Naive thymus-derived CD8-positive, alpha-beta T cell (primary cell): ENCODE data around the gene PACS2. TPM values are rescaled to one million over a fixed set of nuclear protein-coding genes. Genes with fewer than 3 reads are reported as not detected.
"Not testable (repeated sequence)": the region's sequence is repeated elsewhere in the genome, so short reads cannot be mapped to it uniquely, and the experiment has no call there.

Source experiments
- ATAC-seq, 2 donors: fragments of 150-1000 bp; cut with Tn5 transposase in 1 of 2; sonication (Bioruptor Pico), chemical (Tn5 transposase) in 1 of 2; 1 replicate in 1 of 2; 2 replicates in 1 of 2; pipeline ENCODE4 v1.10.0; 2021; ENCODE audit warnings: mild to moderate bottlenecking in 2 of 2, moderate library complexity in 2 of 2
- POLR2A ChIA-PET: fragments of 350-600 bp; sonication (Branson Sonifier 250); formaldehyde crosslinking; loops from one replicate; lab custom pipeline; 2021; ENCODE audit warnings: antibody characterized with exemption; lab: Charles Lee
- DNase-seq, 10 donors: peaks; one replicate each; pipeline versions ENCODE4 v3.0.0 to v3.0.0-alpha.2; 2020 to 2022
- H3K27ac Mint-ChIP-seq, 10 donors: one replicate each; pipeline ENCODE4 v1.8.0; 2020 to 2022; ENCODE audit warnings: mild to moderate bottlenecking in 10 of 10, mixed read lengths in 10 of 10, moderate library complexity in 4 of 10, inconsistent platforms in 1 of 10
- H3K27me3 Mint-ChIP-seq, 5 donors: one replicate each; pipeline ENCODE4 v1.8.0; 2021 to 2022; ENCODE audit warnings: mixed read lengths in 5 of 5
- H3K36me3 Mint-ChIP-seq, 3 donors: one replicate each; pipeline ENCODE4 v1.8.0; 2020 to 2022; ENCODE audit warnings: mixed read lengths in 3 of 3, mild to moderate bottlenecking in 2 of 3, inconsistent platforms in 1 of 3
- H3K4me1 Mint-ChIP-seq, 4 donors: one replicate each; pipeline ENCODE4 v1.8.0; 2021 to 2022; ENCODE audit warnings: mixed read lengths in 4 of 4
- H3K4me3 Mint-ChIP-seq, 10 donors: one replicate each; pipeline ENCODE4 v1.8.0; 2020 to 2022; ENCODE audit warnings: mild to moderate bottlenecking in 10 of 10, mixed read lengths in 10 of 10, moderate library complexity in 6 of 10, inconsistent platforms in 1 of 10
- H3K9me3 Mint-ChIP-seq, 9 donors: one replicate each; pipeline ENCODE4 v1.8.0; 2020 to 2022; ENCODE audit warnings: mixed read lengths in 9 of 9, mild to moderate bottlenecking in 3 of 9, inconsistent platforms in 1 of 9, moderate library complexity in 1 of 9
- polyA plus RNA-seq, 3 donors: library from polyadenylated mRNA; unstranded; fragments of 300-500 nt; fragmentation: Illumina TruSeq; gene quantifications; one replicate each; pipeline ENCODE4 v1.2.3, GENCODE V29; 2021
- total RNA-seq, 8 experiments: library from RNA in 2 of 8; stranded (reverse) in 2 of 8; gene quantifications; one replicate each; pipeline ENCODE4 v1.2.3 and lab custom pipeline; 2021 to 2026

PACS2 gene
- total and polyA plus RNA-seq, 5 experiments from 2014 or later: 1.7 to 82.1 (median 6.1) TPM

DNA sequence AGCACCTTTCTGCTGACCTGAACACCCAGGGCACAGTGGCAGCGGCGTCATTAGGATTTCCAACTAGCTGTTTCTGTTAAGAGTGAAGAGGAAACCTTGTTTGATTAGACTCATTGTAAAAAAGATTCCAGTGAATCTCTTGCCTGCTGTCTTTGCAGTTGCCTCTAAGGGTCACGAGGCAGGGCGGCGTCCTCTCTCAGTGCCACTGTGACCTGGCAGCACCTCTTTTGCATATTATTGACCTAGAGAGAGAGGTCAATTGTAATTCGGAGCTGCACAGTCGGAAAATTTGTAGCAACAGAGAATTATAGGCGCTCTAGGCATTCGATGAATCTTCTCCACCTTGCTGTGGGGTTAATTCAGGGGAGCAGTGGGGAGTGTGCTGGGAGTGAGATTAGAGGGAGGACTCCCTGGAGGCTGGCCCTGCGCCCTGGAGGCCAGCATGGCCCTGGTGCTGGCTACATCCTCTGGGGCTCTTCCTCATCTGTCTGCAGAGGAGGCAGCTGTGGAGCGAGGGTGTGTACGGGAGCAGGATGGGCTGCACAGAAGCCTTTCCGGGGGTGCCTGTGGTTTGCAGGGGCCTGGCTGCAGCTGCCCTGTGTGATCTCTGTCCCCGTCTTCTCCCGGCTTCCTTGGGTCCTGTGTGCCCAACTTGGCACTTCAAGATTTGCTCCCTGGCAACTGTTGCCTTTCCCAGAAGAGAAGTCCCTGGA is 14.3 kb downstream of the PACS2 start:
- H3K27me3 Mint-ChIP-seq: no peaks in the 10 kb centered on the region
- POLR2A ChIA-PET: no interaction called here
- peaks cover 19 to 51% (median 34%) of the 10 kb centered on the region in 4 donors for H3K4me1 Mint-ChIP-seq
- DNase-seq (no peak), ATAC-seq (no peak)
- H3K9me3 Mint-ChIP-seq: peaks cover 0 to 1% (median 0%) of the 10 kb centered on the region in 9 donors
- peaks cover 0 to 4% (median 0%) of the 10 kb centered on the region in 3 donors for H3K36me3 Mint-ChIP-seq
- peak overlapping the region in 3 of 10 donors; percentile 55 to 72 (median 69) for H3K27ac Mint-ChIP-seq
- H3K4me3 Mint-ChIP-seq: peak overlapping the region in 4 of 10 donors; percentile 11 to 60 (median 39)

DNA sequence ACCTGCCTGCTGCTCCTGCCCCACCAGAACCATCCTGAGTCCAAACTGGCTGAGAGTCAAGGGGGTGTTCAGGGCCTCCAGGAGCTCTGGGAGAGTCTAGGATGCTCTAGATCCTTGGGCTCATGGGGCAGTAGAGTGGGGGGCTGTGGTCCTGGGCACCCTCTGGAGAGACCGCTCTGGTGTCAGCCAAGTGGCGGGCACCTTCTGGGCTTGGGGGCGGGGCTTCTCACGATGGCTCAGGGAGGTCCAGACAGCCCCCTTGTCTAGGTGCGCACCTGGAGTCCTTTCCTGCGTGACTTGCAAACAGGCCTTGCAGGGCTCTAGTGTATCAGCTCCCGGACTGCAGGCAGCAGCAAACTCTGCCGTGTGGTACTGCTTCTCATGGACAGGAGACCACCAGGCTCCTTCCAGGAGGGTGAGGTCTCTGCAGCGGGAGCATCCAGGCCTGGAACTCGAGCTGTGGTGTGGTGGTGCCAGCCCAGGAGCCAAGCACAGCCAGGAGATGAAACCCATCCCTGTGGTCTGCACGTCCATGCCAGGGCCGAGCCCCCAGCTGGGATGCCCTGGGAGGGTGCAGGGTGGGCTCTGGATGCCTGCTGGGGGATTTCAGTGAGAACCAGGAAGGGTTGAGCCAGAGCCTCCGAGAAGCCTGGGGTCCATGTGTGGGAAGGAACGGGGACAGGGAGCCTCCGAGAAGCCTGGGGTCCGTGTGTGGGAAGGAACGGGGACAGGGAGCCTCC is 15.0 kb downstream of the PACS2 start:
- Mint-ChIP-seq H3K27ac (peak overlapping the region in 3 of 10 donors; percentile 69 to 74 (median 72)), H3K27me3 (no peaks in the 10 kb centered on the region), H3K4me3 (peak overlapping the region in 2 of 10 donors; percentile 15 to 48), H3K9me3 (peaks cover 0 to 1% (median 0%) of the 10 kb centered on the region in 9 donors), H3K4me1 (peaks cover 16 to 47% (median 34%) of the 10 kb centered on the region in 4 donors), H3K36me3 (peaks cover 0 to 4% (median 0%) of the 10 kb centered on the region in 3 donors)
- DNase-seq (no peak), ATAC-seq (no peak)
- POLR2A ChIA-PET: no interaction called here

DNA sequence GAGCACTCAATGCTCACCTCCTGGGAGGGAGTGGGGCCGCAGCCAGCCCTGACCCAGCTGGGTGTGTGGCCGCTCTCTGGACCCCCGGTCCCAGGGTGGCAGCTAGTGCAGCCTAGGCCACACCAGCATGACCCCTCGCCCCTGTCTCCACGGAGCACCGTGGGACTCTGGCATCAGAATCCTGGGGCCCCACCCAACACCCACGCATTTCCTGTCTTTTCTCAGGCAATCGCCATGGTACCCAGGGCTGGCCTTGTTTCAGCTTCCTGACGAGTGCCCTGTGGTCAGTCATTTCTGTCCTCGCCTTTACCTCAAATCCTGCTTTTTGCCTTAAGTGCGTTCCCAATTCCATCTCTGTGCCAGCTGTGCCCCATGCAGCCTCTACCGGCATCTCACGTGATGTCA is 15.9 kb downstream of the PACS2 start:
- no peak for DNase-seq
- H3K27ac Mint-ChIP-seq: peak overlapping the region in 1 of 10 donors; percentile 14
- ATAC-seq: peak in 1 of 2 donors; percentile 36
- peaks cover 0 to 1% (median 0%) of the 10 kb centered on the region in 9 donors for H3K9me3 Mint-ChIP-seq
- POLR2A ChIA-PET: no interaction called here
- no peaks in the 10 kb centered on the region for H3K27me3 Mint-ChIP-seq
- peaks cover 0 to 4% (median 0%) of the 10 kb centered on the region in 3 donors for H3K36me3 Mint-ChIP-seq
- H3K4me3 Mint-ChIP-seq: peak overlapping the region in 4 of 10 donors; percentile 14 to 62 (median 38)
- H3K4me1 Mint-ChIP-seq: peaks cover 16 to 47% (median 34%) of the 10 kb centered on the region in 4 donors

GRCh38 chr14:105331575-105332349 is 17.2 kb downstream of the PACS2 start:
- POLR2A ChIA-PET: no interaction called here
- peak overlapping the region; percentile 2 to 65 (median 6) for H3K27ac Mint-ChIP-seq
- no peaks in the 10 kb centered on the region for H3K27me3 Mint-ChIP-seq
- H3K9me3 Mint-ChIP-seq: peaks cover 0 to 1% (median 0%) of the 10 kb centered on the region in 9 donors
- H3K36me3 Mint-ChIP-seq: peaks cover 0 to 8% (median 0%) of the 10 kb centered on the region in 3 donors
- peaks cover 16 to 45% (median 34%) of the 10 kb centered on the region in 4 donors for H3K4me1 Mint-ChIP-seq
- H3K4me3 Mint-ChIP-seq: peak overlapping the region in 8 of 10 donors; percentile 4 to 59 (median 41)
- DNase-seq (peak in 2 of 10 donors; percentile 33 to 35), ATAC-seq (peak; percentile 49 to 73)

GRCh38 chr14:105332350-105332874 is 17.9 kb downstream of the PACS2 start:
- no peak for ATAC-seq
- Mint-ChIP-seq H3K4me1 (peaks cover 16 to 44% (median 34%) of the 10 kb centered on the region in 4 donors), H3K4me3 (peak overlapping the region in 2 of 10 donors; percentile 15 to 45), H3K27me3 (no peaks in the 10 kb centered on the region), H3K27ac (peak overlapping the region in 5 of 10 donors; percentile 4 to 29 (median 21)), H3K36me3 (peaks cover 0 to 6% (median 0%) of the 10 kb centered on the region in 3 donors), H3K9me3 (peaks cover 0 to 1% (median 0%) of the 10 kb centered on the region in 9 donors)
- POLR2A ChIA-PET: no interaction called here
- no peak for DNase-seq

DNA sequence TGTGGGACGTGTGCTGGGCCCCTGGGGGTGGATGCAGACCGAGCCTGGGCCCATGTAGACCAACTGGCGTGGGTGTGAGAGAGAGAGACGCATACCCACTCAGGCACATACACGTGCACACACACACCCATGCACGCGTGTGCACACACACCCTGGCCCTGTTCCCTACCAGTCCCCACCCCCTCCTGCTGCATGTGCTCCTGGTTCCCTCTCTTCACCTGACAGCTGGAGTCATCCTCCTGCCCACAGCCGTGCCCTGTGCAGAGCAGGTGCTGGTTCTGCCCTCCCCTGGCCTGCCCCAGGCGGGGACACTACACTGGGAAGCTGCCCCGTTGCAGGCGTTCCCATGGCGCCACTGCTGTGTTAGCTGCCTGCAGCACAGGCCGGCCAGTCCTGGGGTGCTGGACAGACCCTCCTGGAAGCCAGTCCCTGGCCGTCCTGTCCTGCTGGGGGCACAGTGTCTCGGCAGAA is 18.5 kb downstream of the PACS2 start:
- H3K9me3 Mint-ChIP-seq: peaks cover 0 to 1% (median 0%) of the 10 kb centered on the region in 9 donors
- no peaks in the 10 kb centered on the region for H3K27me3 Mint-ChIP-seq
- peak overlapping the region in 1 of 10 donors; percentile 6 for H3K4me3 Mint-ChIP-seq
- POLR2A ChIA-PET: no interaction called here
- ATAC-seq (no peak), DNase-seq (peak in 1 of 10 donors; percentile 44)
- H3K27ac Mint-ChIP-seq: peak overlapping the region in 2 of 10 donors; percentile 28 to 67
- peaks cover 16 to 44% (median 34%) of the 10 kb centered on the region in 4 donors for H3K4me1 Mint-ChIP-seq
- peaks cover 0 to 6% (median 0%) of the 10 kb centered on the region in 3 donors for H3K36me3 Mint-ChIP-seq

- no peak for ATAC-seq
- H3K36me3 Mint-ChIP-seq: peaks cover 0 to 4% (median 0%) of the 10 kb centered on the region in 3 donors
- peaks cover 0 to 1% (median 0%) of the 10 kb centered on the region in 9 donors for H3K9me3 Mint-ChIP-seq
- DNase-seq: peak in 1 of 10 donors; percentile 34
- peaks cover 10 to 39% (median 29%) of the 10 kb centered on the region in 4 donors for H3K4me1 Mint-ChIP-seq
- POLR2A ChIA-PET: interaction anchor here (1.1 kb wide), 1 partner anchor 19 kb away, joined by 4 read pairs; the partner anchor contains the start of gene PACS2
- no peak overlapping the region for H3K4me3 Mint-ChIP-seq
- no peaks in the 10 kb centered on the region for H3K27me3 Mint-ChIP-seq
- peak overlapping the region in 1 of 10 donors; percentile 3 for H3K27ac Mint-ChIP-seq
Measured at GRCh38 chr14:105333613-105334364, 19.2 kb downstream of the PACS2 start.

DNA sequence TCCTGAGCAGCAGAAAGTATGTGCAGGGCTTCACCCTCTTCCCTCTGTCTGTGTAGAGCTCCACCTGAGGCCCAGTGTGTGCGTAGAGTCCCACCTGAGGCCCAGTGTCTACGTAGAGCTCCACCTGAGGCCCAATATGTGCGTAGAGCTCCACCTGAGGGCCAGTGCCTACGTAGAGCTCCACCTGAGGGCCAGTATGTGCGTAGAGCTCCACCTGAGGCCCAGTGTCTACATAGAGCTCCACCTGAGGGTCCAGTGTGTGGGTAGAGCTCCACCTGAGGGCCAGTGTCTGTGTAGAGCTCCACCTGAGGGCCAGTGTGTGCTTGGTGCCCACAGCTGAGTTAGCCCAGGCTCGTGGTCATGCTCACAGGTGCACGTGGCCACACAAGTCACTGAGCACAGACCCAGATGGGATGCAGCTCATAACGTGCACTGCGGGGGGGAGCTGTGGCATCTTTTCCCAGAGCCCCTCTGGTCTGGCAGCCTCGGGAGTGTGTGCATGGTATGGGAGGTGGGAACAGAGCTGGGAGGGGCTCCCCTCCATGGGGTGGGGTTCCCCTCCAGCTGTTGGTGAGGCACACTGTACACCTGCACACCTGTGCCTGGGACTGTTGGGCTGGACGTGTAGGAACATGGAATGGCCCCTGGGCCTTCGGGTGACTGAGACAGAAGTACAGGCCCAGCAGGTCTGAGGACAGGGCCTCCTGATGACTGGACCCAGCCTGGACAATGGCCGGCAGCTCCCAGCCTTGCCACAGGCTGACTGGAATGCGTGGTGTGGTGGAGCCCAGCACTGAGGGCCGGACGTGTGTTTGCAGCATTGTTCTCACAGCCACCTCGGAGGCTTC is 20.1 kb downstream of the PACS2 start:
- Mint-ChIP-seq H3K27me3 (no peaks in the 10 kb centered on the region), H3K36me3 (peaks cover 0 to 4% (median 0%) of the 10 kb centered on the region in 3 donors), H3K27ac (peak overlapping the region in 1 of 10 donors; percentile 32), H3K4me1 (peaks cover 8 to 31% (median 23%) of the 10 kb centered on the region in 4 donors), H3K4me3 (no peak overlapping the region), H3K9me3 (peaks cover 0 to 1% (median 0%) of the 10 kb centered on the region in 9 donors)
- ATAC-seq: no peak
- peak in 1 of 10 donors; percentile 61 for DNase-seq
- POLR2A ChIA-PET: interaction anchor here (1.1 kb wide), 1 partner anchor 20 kb away, joined by 4 read pairs; the partner anchor contains the start of gene PACS2

DNA sequence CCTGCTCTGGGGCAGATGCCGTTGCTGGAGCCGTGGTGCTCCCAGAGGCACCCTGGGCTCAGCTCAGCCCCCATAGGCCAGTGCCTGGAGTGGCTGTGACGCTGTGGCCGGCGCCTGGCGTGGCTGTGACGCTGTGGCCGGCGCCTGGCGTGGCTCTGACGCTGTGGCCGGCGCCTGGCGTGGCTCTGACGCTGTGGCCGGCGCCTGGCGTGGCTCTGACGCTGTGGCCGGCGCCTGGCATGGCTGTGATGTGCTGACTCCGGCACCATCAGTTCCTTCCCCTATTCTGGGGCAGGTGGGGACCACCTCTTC is 20.6 kb downstream of the PACS2 start:
- not testable (repeated sequence) for H3K36me3 Mint-ChIP-seq

GRCh38 chr14:105335735-105336476 is 21.4 kb downstream of the PACS2 start:
- Mint-ChIP-seq H3K36me3 (peaks cover 0 to 4% (median 0%) of the 10 kb centered on the region in 3 donors), H3K4me3 (no peak overlapping the region), H3K4me1 (peaks cover 10 to 32% (median 27%) of the 10 kb centered on the region in 4 donors), H3K27ac (peak overlapping the region in 1 of 10 donors; percentile 72), H3K27me3 (no peaks in the 10 kb centered on the region), H3K9me3 (peaks cover 0 to 1% (median 0%) of the 10 kb centered on the region in 9 donors)
- DNase-seq (peak in 1 of 10 donors; percentile 48), ATAC-seq (no peak)
- POLR2A ChIA-PET: no interaction called here

More for the DNA sequence above, 20.6 kb downstream of the PACS2 start:
- H3K4me1 Mint-ChIP-seq: peaks cover 10 to 31% (median 28%) of the 10 kb centered on the region in 4 donors
- H3K9me3 Mint-ChIP-seq, H3K27me3 Mint-ChIP-seq, POLR2A ChIA-PET, ATAC-seq, DNase-seq, H3K4me3 Mint-ChIP-seq, H3K27ac Mint-ChIP-seq: not testable (repeated sequence)
